Activated CD4-positive, alpha-beta T cell treated with anti-CD3 and anti-CD28 coated beads, Interleukin-10, Interleukin-2, amounts not matched to agents 100 ng/mL and 50 ng/mL, durations not matched to agents 16 hours and 8 hours (primary cell): ENCODE measurements around the gene KAT6B.

ENCODE experiments used
- DNase-seq: peaks from one replicate; pipeline ENCODE4 v3.0.0-alpha.2; 2020

The KAT6B gene

DNA sequence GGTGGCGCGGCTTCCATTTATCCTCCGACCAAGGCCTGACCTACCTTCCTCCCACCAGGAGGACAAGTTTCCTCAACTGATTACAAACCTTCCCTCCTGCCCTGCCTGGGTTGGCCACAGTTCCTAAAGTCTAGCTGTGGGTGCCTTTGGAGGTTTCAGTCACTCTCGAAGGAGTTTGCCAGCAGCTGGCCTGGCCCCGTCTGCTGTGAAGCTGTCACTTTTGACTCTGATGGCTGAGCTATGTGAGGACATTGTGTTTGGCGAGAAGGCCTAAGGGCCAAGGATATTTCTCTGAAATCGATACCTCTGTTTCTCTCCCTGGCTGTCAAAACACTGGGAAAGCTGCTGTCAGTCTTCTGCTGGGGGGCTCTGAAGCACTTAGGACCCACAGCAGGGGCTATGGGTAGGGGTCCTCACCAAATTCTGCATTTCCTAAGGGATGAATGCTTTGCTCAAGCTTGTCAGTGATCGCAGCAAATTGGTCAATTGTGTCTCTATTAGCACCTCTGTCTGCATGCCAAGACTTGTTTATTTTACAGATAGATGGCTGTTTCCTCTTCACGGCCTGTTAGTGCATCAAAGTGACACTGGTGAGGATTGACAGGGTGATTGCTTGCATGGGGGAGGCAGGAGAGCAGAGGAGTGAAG lies 253.2 kb downstream of the KAT6B start:
- no peak for DNase-seq

DNA sequence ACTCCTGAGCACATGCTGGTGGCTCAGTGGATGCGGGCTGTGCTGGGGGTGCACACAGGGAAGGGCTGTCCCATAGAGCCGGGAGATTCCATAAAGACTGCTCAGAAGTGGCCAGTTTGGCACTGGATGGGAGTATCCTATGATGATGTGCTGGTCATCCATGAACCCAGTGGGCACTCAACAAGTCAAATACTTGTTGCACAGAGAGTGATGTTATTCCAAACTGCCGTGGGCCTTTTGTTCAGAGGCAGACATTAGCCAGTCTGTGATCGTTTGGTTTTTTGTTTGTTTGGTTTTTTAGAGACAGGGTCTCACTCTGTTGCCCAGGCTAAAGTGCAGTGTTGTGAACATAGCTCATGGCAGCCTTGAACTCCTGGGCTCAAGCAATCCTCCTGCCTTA lies 254.2 kb downstream of the KAT6B start:
- no peak for DNase-seq

DNA sequence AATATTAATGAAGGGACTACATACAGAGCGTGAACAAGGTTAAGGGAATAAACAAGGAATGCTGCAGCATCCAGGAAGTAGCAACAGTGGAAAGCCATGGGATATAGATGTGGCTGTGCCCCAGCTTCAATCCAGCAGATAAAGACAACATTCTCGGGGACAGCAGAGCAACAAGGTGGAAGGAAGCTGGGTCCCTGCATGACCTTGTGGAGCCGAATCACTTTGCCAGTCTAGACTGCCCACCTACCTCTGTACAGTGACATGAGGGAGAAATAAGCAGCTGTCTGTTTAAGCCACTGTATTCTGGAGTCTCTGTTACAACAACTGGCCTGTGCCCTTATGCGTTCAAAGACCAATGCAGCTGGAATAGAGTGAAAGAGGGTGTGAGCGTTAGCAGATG lies 255.0 kb downstream of the KAT6B start:
- DNase-seq: no peak
